DOHH2 (cell line): ENCODE results near the gene SLC9A9.

Experiments
- H3F3A ChIP-seq: fragments of 200-600 bp; sonication (generic), shearing (Covaris generic); 2 replicates; pipeline ENCODE4 v1.6.0; 2016; ENCODE audit warnings: antibody characterized with exemption, mild to moderate bottlenecking; ENCODE audit not compliant: control insufficient read depth, insufficient read depth
- H3K27ac ChIP-seq: fragments of 200-600 bp; sonication (generic); 2 replicates; pipeline ENCODE4 v1.5.1; 2014; ENCODE audit warnings: low read depth, mild to moderate bottlenecking, low read length, moderate library complexity
- H3K27me3 ChIP-seq: fragments of 200-600 bp; sonication (generic); 2 replicates; pipeline ENCODE4 v1.6.1; 2014; ENCODE audit warnings: mild to moderate bottlenecking, low read length, mixed read lengths; ENCODE audit not compliant: control insufficient read depth
- H3K36me3 ChIP-seq: fragments of 200-600 bp; sonication (generic); 2 replicates; pipeline ENCODE4 v1.6.1; 2014; ENCODE audit warnings: mild to moderate bottlenecking, low read length, moderate library complexity, mixed read lengths; ENCODE audit not compliant: control insufficient read depth
- H3K4me1 ChIP-seq: fragments of 200-600 bp; sonication (generic); 2 replicates; pipeline ENCODE4 v1.6.1; 2014; ENCODE audit warnings: mild to moderate bottlenecking, low read length, mixed read lengths; ENCODE audit not compliant: control insufficient read depth
- H3K4me2 ChIP-seq: fragments of 200-600 bp; sonication (generic); 2 replicates; pipeline ENCODE4 v1.6.0; 2014; ENCODE audit warnings: mild to moderate bottlenecking, low read length, moderate library complexity
- H3K4me3 ChIP-seq: fragments of 200-600 bp; sonication (generic); 2 replicates; pipeline ENCODE4 v1.5.1; 2014; ENCODE audit warnings: mild to moderate bottlenecking, low read length, mixed read lengths
- H3K79me2 ChIP-seq: fragments of 200-600 bp; sonication (generic); 2 replicates; pipeline ENCODE4 v1.6.1; 2014; ENCODE audit warnings: mild to moderate bottlenecking, low read length, mixed read lengths; ENCODE audit not compliant: control insufficient read depth
- H3K9me2 ChIP-seq: fragments of 200-600 bp; sonication (generic); replicated peaks from 2 replicates; pipeline ENCODE4 v1.6.1; 2014; ENCODE audit warnings: mild to moderate bottlenecking, low read length, mixed read lengths; ENCODE audit not compliant: control insufficient read depth
- H3K9me3 ChIP-seq: fragments of 200-600 bp; sonication (generic); 2 replicates; pipeline ENCODE4 v1.6.1; 2014; ENCODE audit warnings: antibody characterized with exemption, low read length, mixed read lengths; ENCODE audit not compliant: control insufficient read depth, insufficient read depth
- H4K20me1 ChIP-seq: fragments of 200-600 bp; sonication (generic); 2 replicates; pipeline ENCODE4 v1.6.0; 2014; ENCODE audit warnings: low read depth, mild to moderate bottlenecking, antibody characterized with exemption, low read length, moderate library complexity; ENCODE audit not compliant: control insufficient read depth, insufficient read depth
- EZH2phosphoT487 ChIP-seq: fragments of 200-600 bp; sonication (generic); IDR thresholded peaks from 2 replicates; pipeline ENCODE4 v1.6.1; 2017; ENCODE audit warnings: borderline replicate concordance, mild to moderate bottlenecking, antibody characterized with exemption, low read length, moderate library complexity, mixed read lengths
- TF ChIP-seq, protein P1 (sequence below): fragments of 200-600 bp; sonication (generic); IDR thresholded peaks from one replicate; pipeline ENCODE4 v1.5.1; 2014; ENCODE audit warnings: antibody characterized with exemption, mild to moderate bottlenecking, low read depth, low read length; ENCODE audit not compliant: poor library complexity, severe bottlenecking

Gene SLC9A9

DNA sequence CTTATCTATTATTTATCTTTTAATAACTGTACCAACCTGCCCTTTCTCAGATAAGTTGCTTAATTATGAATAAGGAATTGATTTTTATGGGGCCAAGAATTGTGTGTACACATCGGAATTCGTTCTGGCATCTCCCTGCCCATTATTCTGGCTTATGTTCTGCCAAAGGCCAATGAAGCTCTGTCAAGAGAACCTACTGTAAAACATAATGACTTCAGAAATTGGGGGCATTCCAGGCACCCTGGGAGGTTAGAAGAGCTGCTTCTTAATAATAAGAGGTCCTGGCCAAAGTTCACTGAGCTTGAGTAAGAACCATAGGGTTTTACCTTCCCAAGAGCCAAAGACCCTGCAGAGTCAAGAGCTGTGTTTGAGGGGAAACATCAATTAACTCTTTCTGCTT lies 261.7 kb downstream of the SLC9A9 start:
- TF ChIP-seq, protein P1, sequence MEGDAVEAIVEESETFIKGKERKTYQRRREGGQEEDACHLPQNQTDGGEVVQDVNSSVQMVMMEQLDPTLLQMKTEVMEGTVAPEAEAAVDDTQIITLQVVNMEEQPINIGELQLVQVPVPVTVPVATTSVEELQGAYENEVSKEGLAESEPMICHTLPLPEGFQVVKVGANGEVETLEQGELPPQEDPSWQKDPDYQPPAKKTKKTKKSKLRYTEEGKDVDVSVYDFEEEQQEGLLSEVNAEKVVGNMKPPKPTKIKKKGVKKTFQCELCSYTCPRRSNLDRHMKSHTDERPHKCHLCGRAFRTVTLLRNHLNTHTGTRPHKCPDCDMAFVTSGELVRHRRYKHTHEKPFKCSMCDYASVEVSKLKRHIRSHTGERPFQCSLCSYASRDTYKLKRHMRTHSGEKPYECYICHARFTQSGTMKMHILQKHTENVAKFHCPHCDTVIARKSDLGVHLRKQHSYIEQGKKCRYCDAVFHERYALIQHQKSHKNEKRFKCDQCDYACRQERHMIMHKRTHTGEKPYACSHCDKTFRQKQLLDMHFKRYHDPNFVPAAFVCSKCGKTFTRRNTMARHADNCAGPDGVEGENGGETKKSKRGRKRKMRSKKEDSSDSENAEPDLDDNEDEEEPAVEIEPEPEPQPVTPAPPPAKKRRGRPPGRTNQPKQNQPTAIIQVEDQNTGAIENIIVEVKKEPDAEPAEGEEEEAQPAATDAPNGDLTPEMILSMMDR, result no peak
- TF ChIP-seq EZH2phosphoT487, result no peak
- Histone ChIP-seq H3K79me2 (no peaks in the 10 kb centered on the region), H4K20me1 (no peaks in the 10 kb centered on the region), H3K9me3 (no peaks in the 10 kb centered on the region), H3K4me2 (no peak overlapping the region), H3F3A (no peaks in the 10 kb centered on the region), H3K27me3 (peaks cover 15% of the 10 kb centered on the region), H3K9me2 (no peaks in the 10 kb centered on the region), H3K27ac (no peak overlapping the region), H3K4me3 (no peak overlapping the region), H3K4me1 (no peaks in the 10 kb centered on the region), H3K36me3 (no peaks in the 10 kb centered on the region)

DNA sequence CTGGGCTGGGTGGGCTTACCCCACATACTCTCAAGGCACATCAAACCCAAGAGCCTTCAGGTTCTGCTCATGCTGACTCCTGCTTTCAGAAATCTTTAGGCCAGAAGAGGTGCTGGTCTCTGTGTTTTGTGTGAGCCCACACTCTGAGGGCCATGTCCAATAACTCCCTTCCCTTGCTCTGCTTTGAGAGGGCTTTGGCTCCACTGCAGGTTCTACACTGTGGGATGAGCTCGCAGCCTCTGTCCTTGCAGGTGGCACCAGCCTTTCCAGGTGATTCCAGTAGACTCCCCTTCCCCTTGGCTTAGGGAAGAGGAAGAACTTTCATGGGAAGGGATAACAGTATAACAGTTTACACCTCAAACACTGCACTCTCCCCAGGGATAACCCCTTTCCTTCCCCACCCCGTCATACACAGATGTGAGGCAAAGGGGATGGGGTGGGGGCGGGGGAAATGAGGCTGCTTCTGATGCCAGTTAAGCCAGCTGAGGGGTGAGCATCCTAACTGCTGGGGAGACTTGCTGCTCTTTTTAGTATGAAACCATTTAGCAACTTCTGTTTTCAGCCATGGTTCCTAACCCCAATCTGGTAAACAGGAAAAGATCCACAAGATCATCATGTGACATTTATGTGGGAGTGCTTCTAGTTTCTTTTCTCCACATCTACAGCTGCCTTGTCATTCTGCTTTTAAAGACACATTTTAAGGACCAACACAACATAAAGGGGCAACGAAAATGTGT lies 262.4 kb downstream of the SLC9A9 start:
- Histone ChIP-seq H3K9me3 (no peaks in the 10 kb centered on the region), H3K4me1 (no peaks in the 10 kb centered on the region), H3K27me3 (peaks cover 17% of the 10 kb centered on the region), H3K27ac (no peak overlapping the region), H3K36me3 (no peaks in the 10 kb centered on the region), H3K4me3 (no peak overlapping the region), H3F3A (no peaks in the 10 kb centered on the region), H3K4me2 (no peak overlapping the region), H3K79me2 (no peaks in the 10 kb centered on the region), H4K20me1 (no peaks in the 10 kb centered on the region), H3K9me2 (no peaks in the 10 kb centered on the region)
- TF ChIP-seq EZH2phosphoT487, result no peak
- TF ChIP-seq, protein P1, result no peak

DNA sequence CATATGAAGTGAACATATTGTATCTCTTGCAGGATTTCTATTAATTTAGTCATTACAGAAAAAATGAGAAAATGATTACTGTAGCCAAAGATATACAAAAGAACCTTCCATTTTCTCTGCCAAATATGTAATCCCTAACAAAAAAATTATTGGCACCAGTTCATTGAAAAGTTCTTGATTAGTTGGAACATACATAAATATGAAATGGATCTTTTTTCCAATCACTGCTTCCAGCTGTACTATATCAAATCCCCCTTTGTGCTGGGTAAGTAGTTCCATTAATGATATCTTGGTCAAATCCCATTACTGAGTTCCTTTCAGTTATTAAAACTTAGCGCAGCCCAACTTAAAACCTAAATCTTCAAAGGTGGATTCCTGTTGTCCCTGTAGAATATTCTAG lies 263.8 kb downstream of the SLC9A9 start:
- H3K27ac ChIP-seq, result no peak overlapping the region
- H3K79me2 ChIP-seq, result no peaks in the 10 kb centered on the region
- peaks cover 18% of the 10 kb centered on the region for H3K27me3 ChIP-seq
- H3F3A ChIP-seq, result no peaks in the 10 kb centered on the region
- no peaks in the 10 kb centered on the region for H3K4me1 ChIP-seq
- no peaks in the 10 kb centered on the region for H3K36me3 ChIP-seq
- no peaks in the 10 kb centered on the region for H3K9me3 ChIP-seq
- H3K9me2 ChIP-seq, result no peaks in the 10 kb centered on the region
- H4K20me1 ChIP-seq, result no peaks in the 10 kb centered on the region
- H3K4me3 ChIP-seq, result no peak overlapping the region
- TF ChIP-seq EZH2phosphoT487, result no peak
- TF ChIP-seq, protein P1, result no peak
- no peak overlapping the region for H3K4me2 ChIP-seq
